HL-60 (cell line): ENCODE data around the gene PLXNA2.

Source experiments
- DNase-seq, 2 experiments: peaks; one replicate each; pipeline ENCODE4 v3.0.0-alpha.2; 2010 to 2020; ENCODE audit warnings: low read depth in 1 of 2, low spot score in 1 of 2
- H3K27ac ChIP-seq: fragments of 250-450 bp; sonication (Bioruptor Pico); replicated peaks from 2 replicates; pipeline ENCODE4 v1.5.1; 2020; ENCODE audit warnings: mild to moderate bottlenecking, moderate library complexity
- H3K27me3 ChIP-seq: fragments of 250-450 bp; sonication (Bioruptor Pico); 2 replicates; pipeline ENCODE4 v1.5.1; 2021; ENCODE audit warnings: mild to moderate bottlenecking, moderate library complexity; ENCODE audit not compliant: insufficient read depth, poor library complexity, severe bottlenecking
- H3K4me3 ChIP-seq: replicated peaks from 2 replicates; pipeline ENCODE4 v1.5.1; 2011; ENCODE audit warnings: mild to moderate bottlenecking, control low read depth, low read length; ENCODE audit not compliant: insufficient read depth
- GABPA ChIP-seq: IDR thresholded peaks from 2 replicates; pipeline ENCODE4 v1.6.1; 2012; ENCODE audit warnings: low read depth
- POLR2AphosphoS5 ChIP-seq: IDR thresholded peaks from 2 replicates; pipeline ENCODE4 v1.6.1; 2012; ENCODE audit warnings: low read depth
- SPI1 ChIP-seq: IDR thresholded peaks from 2 replicates; pipeline ENCODE4 v1.6.1; 2012; ENCODE audit warnings: low read depth, mild to moderate bottlenecking, borderline replicate concordance
- TF ChIP-seq, protein P1 (sequence below): IDR thresholded peaks from one replicate; pipeline ENCODE4 v1.5.1; 2011; ENCODE audit warnings: low read length, control low read depth, inconsistent platforms; ENCODE audit not compliant: insufficient read depth
- TF ChIP-seq, protein P2 (sequence below): IDR thresholded peaks from 2 replicates; pipeline ENCODE4 v1.6.1; 2012; ENCODE audit warnings: low read depth; ENCODE audit not compliant: insufficient replicate concordance

The PLXNA2 gene

DNA sequence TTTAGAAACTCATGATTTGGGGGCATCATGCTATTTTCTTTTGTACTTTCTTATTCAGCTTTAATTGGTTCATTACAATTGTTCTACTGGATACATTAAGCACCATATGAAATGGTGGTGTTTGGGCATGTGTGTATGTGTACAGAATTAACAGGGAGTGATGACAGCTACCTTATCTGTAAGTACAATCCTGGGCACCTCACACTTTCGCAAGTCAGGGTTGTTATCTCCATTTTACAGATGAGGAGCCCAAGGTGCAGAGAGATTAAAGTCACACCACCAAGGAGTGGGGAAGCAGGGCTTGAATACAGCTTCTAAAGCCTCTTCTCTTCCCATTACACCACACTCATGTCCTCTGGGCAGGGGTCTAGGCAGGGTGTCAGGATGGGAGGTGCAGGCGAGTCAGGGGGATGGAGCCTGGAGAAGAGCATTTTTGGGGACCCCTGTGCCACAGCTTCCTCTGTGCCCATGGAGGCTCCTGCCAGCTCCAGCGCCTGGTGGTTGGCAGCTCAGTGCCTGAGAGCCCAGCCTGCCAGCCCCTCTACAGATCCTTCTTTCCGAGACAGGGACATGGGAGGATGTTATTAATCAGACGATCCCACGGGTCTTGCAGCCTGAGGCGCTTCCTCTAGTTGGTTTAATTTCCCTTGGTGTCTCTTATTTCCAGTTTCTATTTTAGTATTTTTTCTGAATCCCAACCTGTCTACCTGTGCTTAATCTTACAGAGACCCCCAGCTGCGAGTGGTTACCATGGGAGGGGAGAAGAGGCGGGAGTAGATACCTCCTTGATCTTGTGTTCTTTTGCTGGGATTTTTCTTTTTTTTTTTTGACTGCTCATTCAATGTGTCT, 207.0 kb downstream of the PLXNA2 start:
- DNase-seq = no peak
- Histone ChIP-seq H3K27me3 (no peaks in the 10 kb centered on the region), H3K27ac (no peak overlapping the region), H3K4me3 (no peak overlapping the region)
- TF ChIP-seq POLR2AphosphoS5 (no peak), GABPA (no peak), SPI1 (no peak)
- TF ChIP-seq, protein P1, sequence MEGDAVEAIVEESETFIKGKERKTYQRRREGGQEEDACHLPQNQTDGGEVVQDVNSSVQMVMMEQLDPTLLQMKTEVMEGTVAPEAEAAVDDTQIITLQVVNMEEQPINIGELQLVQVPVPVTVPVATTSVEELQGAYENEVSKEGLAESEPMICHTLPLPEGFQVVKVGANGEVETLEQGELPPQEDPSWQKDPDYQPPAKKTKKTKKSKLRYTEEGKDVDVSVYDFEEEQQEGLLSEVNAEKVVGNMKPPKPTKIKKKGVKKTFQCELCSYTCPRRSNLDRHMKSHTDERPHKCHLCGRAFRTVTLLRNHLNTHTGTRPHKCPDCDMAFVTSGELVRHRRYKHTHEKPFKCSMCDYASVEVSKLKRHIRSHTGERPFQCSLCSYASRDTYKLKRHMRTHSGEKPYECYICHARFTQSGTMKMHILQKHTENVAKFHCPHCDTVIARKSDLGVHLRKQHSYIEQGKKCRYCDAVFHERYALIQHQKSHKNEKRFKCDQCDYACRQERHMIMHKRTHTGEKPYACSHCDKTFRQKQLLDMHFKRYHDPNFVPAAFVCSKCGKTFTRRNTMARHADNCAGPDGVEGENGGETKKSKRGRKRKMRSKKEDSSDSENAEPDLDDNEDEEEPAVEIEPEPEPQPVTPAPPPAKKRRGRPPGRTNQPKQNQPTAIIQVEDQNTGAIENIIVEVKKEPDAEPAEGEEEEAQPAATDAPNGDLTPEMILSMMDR = no peak
- TF ChIP-seq, protein P2, sequence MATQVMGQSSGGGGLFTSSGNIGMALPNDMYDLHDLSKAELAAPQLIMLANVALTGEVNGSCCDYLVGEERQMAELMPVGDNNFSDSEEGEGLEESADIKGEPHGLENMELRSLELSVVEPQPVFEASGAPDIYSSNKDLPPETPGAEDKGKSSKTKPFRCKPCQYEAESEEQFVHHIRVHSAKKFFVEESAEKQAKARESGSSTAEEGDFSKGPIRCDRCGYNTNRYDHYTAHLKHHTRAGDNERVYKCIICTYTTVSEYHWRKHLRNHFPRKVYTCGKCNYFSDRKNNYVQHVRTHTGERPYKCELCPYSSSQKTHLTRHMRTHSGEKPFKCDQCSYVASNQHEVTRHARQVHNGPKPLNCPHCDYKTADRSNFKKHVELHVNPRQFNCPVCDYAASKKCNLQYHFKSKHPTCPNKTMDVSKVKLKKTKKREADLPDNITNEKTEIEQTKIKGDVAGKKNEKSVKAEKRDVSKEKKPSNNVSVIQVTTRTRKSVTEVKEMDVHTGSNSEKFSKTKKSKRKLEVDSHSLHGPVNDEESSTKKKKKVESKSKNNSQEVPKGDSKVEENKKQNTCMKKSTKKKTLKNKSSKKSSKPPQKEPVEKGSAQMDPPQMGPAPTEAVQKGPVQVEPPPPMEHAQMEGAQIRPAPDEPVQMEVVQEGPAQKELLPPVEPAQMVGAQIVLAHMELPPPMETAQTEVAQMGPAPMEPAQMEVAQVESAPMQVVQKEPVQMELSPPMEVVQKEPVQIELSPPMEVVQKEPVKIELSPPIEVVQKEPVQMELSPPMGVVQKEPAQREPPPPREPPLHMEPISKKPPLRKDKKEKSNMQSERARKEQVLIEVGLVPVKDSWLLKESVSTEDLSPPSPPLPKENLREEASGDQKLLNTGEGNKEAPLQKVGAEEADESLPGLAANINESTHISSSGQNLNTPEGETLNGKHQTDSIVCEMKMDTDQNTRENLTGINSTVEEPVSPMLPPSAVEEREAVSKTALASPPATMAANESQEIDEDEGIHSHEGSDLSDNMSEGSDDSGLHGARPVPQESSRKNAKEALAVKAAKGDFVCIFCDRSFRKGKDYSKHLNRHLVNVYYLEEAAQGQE = no peak

DNA sequence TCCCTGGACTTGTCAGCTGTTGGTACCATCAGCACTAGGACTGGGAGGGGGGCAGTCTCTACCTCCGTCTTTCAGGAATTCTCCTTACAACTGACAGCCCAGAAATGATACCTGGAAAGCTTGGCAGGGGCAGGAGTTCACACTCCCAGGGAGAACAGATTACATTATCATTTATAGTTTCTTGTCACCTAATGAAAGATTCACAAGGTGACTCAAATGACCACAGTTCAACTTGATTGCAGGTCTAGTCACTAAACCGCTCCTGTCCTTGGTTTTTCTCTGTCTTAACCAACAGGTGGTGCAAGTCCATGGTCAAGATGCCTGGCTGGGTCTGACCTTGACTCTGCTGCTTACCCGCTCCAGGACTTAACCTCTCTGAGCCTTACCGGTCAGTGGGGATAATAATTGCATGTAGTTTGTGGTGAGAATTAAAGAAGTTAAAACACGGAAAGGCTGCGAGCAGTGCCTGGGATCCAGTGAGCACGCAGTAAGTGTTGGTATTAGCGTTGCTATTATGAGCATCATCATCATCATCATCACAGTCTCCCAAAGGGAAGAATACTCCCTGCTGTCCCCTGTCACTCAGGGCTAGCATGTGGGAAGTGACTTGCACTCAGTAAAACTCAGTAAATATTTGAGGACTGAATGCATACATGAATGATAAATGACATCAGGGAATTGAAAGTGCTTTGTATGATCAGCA, 207.9 kb downstream of the PLXNA2 start:
- no peak for DNase-seq
- TF ChIP-seq, protein P1 = no peak
- Histone ChIP-seq H3K27ac (no peak overlapping the region), H3K4me3 (no peak overlapping the region), H3K27me3 (no peaks in the 10 kb centered on the region)

DNA sequence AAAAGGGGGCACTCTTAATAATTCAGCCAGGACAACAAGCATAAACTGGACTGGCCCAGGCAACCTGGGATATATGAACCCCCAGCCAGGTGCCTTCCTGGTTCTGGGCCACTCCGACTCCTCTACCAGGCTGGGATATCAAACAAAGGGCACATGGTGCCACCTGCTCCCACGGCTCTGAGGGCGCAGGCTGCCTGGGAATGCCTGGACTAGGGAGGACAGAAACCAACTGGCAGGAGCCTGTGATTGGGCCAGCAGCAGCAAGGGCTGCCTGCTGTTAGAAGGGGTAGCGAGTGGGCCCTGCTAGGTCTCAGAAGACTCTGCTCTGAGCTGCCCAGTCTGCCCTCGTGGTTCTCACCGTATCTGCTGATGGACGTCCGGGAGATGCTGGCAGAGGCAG, 210.0 kb downstream of the PLXNA2 start:
- Histone ChIP-seq H3K4me3 (no peak overlapping the region), H3K27me3 (peaks cover 6% of the 10 kb centered on the region), H3K27ac (no peak overlapping the region)
- TF ChIP-seq, protein P1 = no peak
- TF ChIP-seq SPI1 = no peak
- TF ChIP-seq GABPA = no peak
- TF ChIP-seq, protein P2 = no peak
- no peak for TF ChIP-seq POLR2AphosphoS5
- DNase-seq = no peak
